ENCODE data around the gene CDK5RAP3.
A peak's percentile ranks its signal among the peaks of the same experiment; 100 is the strongest.

The CDK5RAP3 gene

GRCh38 chr17:47945080-47945479 lies 25.8 kb upstream of the CDK5RAP3 start:
- TF ChIP-seq CREB1 (IDR thresholded peaks at IDR 0.05; ENCODE audit: low read depth), result no peak
- no peak for TF ChIP-seq RAD21 (IDR thresholded peaks at IDR 0.05; ENCODE audit: low read depth)
- TF ChIP-seq YY1 (IDR thresholded peaks at IDR 0.05; ENCODE audit: low read depth), result no peak
- TF ChIP-seq MAX (IDR thresholded peaks at IDR 0.05), result no peak
- no peak for TF ChIP-seq FOXM1 (IDR thresholded peaks at IDR 0.05; ENCODE audit: borderline replicate concordance, low read depth)
- no peak for TF ChIP-seq TEAD4 (IDR thresholded peaks at IDR 0.05)
- no peak for TF ChIP-seq NFIC (IDR thresholded peaks at IDR 0.05)
- TF ChIP-seq TAF1 (IDR thresholded peaks at IDR 0.05; ENCODE audit: low read depth), result no peak
- no peak for TF ChIP-seq EP300 (IDR thresholded peaks at IDR 0.05; ENCODE audit: borderline replicate concordance)
- TF ChIP-seq EGR1 (IDR thresholded peaks at IDR 0.05), result no peak
- no peak for TF ChIP-seq USF1 (IDR thresholded peaks at IDR 0.05)
- no peak for TF ChIP-seq REST (IDR thresholded peaks at IDR 0.05; ENCODE audit: low read depth)
- TF ChIP-seq TCF12 (IDR thresholded peaks at IDR 0.05; ENCODE audit: low read depth), result no peak
- no peak for TF ChIP-seq ZBTB7A (IDR thresholded peaks at IDR 0.05; ENCODE audit: low read depth)
- no peak for TF ChIP-seq CEBPB (IDR thresholded peaks at IDR 0.05)

GRCh38 chr17:47945529-47946508 lies 25.1 kb upstream of the CDK5RAP3 start:
- TF ChIP-seq MAX (IDR thresholded peaks at IDR 0.05), result no peak
- no peak for TF ChIP-seq CEBPB (IDR thresholded peaks at IDR 0.05)

GRCh38 chr17:47946516-47946915 lies 24.4 kb upstream of the CDK5RAP3 start:
- TF ChIP-seq TAF1 (IDR thresholded peaks at IDR 0.05; ENCODE audit: low read depth), result no peak
- no peak for TF ChIP-seq TCF12 (IDR thresholded peaks at IDR 0.05; ENCODE audit: low read depth)
- TF ChIP-seq CEBPB (IDR thresholded peaks at IDR 0.05), result no peak
- TF ChIP-seq EGR1 (IDR thresholded peaks at IDR 0.05), result no peak
- TF ChIP-seq EP300 (IDR thresholded peaks at IDR 0.05; ENCODE audit: borderline replicate concordance), result no peak
- TF ChIP-seq MAX (IDR thresholded peaks at IDR 0.05), result no peak
- no peak for TF ChIP-seq CREB1 (IDR thresholded peaks at IDR 0.05; ENCODE audit: low read depth)
- no peak for TF ChIP-seq REST (IDR thresholded peaks at IDR 0.05; ENCODE audit: low read depth)
- no peak for TF ChIP-seq ZBTB7A (IDR thresholded peaks at IDR 0.05; ENCODE audit: low read depth)
- no peak for TF ChIP-seq FOXM1 (IDR thresholded peaks at IDR 0.05; ENCODE audit: borderline replicate concordance, low read depth)
- no peak for TF ChIP-seq RAD21 (IDR thresholded peaks at IDR 0.05; ENCODE audit: low read depth)
- TF ChIP-seq YY1 (IDR thresholded peaks at IDR 0.05; ENCODE audit: low read depth), result no peak

- TF ChIP-seq ZBTB7A (IDR thresholded peaks at IDR 0.05; ENCODE audit: low read depth), result no peak
- no peak for TF ChIP-seq NFIC (IDR thresholded peaks at IDR 0.05)
- no peak for TF ChIP-seq TAF1 (IDR thresholded peaks at IDR 0.05; ENCODE audit: low read depth)
- TF ChIP-seq FOXM1 (IDR thresholded peaks at IDR 0.05; ENCODE audit: borderline replicate concordance, low read depth), result peak; percentile 91
- TF ChIP-seq CEBPB (IDR thresholded peaks at IDR 0.05), result 0 out of 2 replicates have a peak, but pooled peaks have one; percentile 19
- TF ChIP-seq TCF12 (IDR thresholded peaks at IDR 0.05; ENCODE audit: low read depth), result 0 out of 2 replicates have a peak, but pooled peaks have one; percentile 14
- TF ChIP-seq EGR1 (IDR thresholded peaks at IDR 0.05), result no peak
- no peak for TF ChIP-seq YY1 (IDR thresholded peaks at IDR 0.05; ENCODE audit: low read depth)
- TF ChIP-seq USF1 (IDR thresholded peaks at IDR 0.05), result peak; percentile 81
- no peak for TF ChIP-seq REST (IDR thresholded peaks at IDR 0.05; ENCODE audit: low read depth)
- TF ChIP-seq TEAD4 (IDR thresholded peaks at IDR 0.05), result no peak
- TF ChIP-seq RAD21 (IDR thresholded peaks at IDR 0.05; ENCODE audit: low read depth), result peak; percentile 32; the same call in 1 of the 2 replicates
- no peak; the same call in 1 of the 2 replicates for TF ChIP-seq EP300 (IDR thresholded peaks at IDR 0.05; ENCODE audit: borderline replicate concordance)
- no peak for TF ChIP-seq CREB1 (IDR thresholded peaks at IDR 0.05; ENCODE audit: low read depth)
- TF ChIP-seq MAX (IDR thresholded peaks at IDR 0.05), result peak; percentile 38; the same call in 1 of the 2 replicates
These were observed 23.9 kb upstream of the CDK5RAP3 start for GRCh38 chr17:47946929-47947397.
